HAP-1 (cell line): ENCODE measurements around the gene SPON1.
A peak's percentile ranks its signal among the peaks of the same experiment; 100 is the strongest.
"Not testable (repeated sequence)": the region's sequence is repeated elsewhere in the genome, so short reads cannot be mapped to it uniquely, and the experiment has no call there.

Experiments
- DNase-seq, 2 experiments: peaks; one replicate each; pipeline ENCODE4 v3.0.0-alpha.2; 2016 to 2020; ENCODE audit warnings: low spot score in 2 of 2
- H3K27me3 ChIP-seq: fragments of 250-450 bp; sonication (Bioruptor Pico); 2 replicates; pipeline ENCODE4 v1.5.1; 2020; ENCODE audit warnings: low read depth, mild to moderate bottlenecking, moderate library complexity
- H3K36me3 ChIP-seq: fragments of 250-450 bp; sonication (Bioruptor Pico); replicated peaks from 2 replicates; pipeline ENCODE4 v1.5.1; 2020; ENCODE audit warnings: mild to moderate bottlenecking
- H3K4me1 ChIP-seq: fragments of 250-450 bp; sonication (Bioruptor Pico); 2 replicates; pipeline ENCODE4 v1.5.1; 2020; ENCODE audit warnings: mild to moderate bottlenecking
- H3K4me3 ChIP-seq: fragments of 250-450 bp; sonication (Bioruptor Pico); 2 replicates; pipeline ENCODE4 v1.5.1; 2020; ENCODE audit warnings: mild to moderate bottlenecking, moderate library complexity
- H3K9me3 ChIP-seq: fragments of 250-450 bp; sonication (Bioruptor Pico); 2 replicates; pipeline ENCODE4 v1.5.1; 2020; ENCODE audit warnings: mild to moderate bottlenecking, moderate library complexity
- in situ Hi-C: fragments of 300-500 bp; cut with MboI; formaldehyde crosslinking; loops from 3 replicates; pipeline ENCODE4 v1.14.3; 2020; ENCODE audit warnings: low sequenced_read_pairs, inconsistent platforms, mixed read lengths

The SPON1 gene

DNA sequence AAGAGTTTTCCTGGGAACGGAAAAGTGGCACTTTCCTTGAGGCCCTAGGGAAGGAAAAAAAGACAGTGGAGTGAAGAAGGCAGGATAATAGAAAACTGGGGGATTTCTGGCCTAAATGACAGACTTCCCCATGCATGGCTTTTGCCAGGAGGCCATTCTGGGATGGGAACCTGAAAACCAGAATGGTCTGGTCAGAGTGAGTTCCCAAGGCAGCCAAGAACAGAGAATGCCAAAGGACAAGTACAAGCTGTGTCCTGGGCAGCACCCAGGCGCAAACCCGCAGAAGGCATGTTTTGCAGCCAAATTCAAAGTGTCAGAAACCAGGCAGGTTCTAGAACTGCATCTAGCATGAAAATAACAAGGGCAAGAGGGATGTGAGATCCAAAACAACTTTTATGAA, 162.4 kb downstream of the SPON1 start:
- DNase-seq: no peak
- in situ Hi-C loops: no loop called here

DNA sequence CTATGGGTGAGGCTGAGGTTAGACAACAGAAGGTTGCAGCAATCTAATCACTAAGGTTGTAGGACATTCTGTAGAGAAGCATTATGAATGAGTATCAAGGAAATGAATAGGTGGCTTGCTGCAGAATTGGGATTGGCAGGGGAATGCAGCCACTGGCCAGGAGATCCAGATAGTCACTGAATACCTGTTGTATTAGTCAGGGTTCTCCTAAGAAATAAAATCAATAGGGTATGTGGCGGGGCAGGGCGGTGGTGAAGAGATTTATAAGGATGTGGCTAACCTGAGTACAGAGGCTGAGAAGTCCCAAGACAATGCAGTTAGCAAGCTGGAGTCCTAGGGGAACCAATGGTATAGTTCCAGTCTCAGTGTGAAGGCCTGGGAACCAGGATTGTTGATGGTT, 163.0 kb downstream of the SPON1 start:
- in situ Hi-C loops: no loop called here
- no peak for DNase-seq
- no peaks in the 10 kb centered on the region for H3K4me1 ChIP-seq
- H3K9me3 ChIP-seq: no peaks in the 10 kb centered on the region
- H3K36me3 ChIP-seq: no peaks in the 10 kb centered on the region
- H3K27me3 ChIP-seq: no peaks in the 10 kb centered on the region
- H3K4me3 ChIP-seq: no peak overlapping the region

More for the DNA sequence above, 162.4 kb downstream of the SPON1 start:
- Histone ChIP-seq H3K36me3 (no peaks in the 10 kb centered on the region), H3K27me3 (no peaks in the 10 kb centered on the region), H3K4me3 (no peak overlapping the region), H3K9me3 (no peaks in the 10 kb centered on the region), H3K4me1 (no peaks in the 10 kb centered on the region)

DNA sequence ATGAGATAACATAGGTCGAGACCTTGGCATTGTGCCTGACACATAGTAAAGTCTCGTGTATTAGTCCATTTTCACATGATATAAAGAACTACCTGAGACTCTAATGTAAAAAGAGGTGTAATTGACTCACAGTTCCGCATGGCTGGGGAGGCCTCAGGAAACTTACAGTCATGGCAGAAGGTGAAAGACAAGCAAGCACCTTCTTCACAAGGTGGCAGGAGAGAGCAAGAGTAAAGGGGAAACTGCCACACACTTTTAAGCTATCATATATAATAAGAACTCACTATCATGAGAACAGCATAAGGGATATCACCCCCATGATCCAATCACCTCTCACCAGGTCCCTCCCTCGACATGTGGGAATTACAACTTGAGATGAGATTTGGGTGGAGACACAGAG, 165.2 kb downstream of the SPON1 start:
- Histone ChIP-seq H3K4me1 (no peaks in the 10 kb centered on the region), H3K36me3 (no peaks in the 10 kb centered on the region), H3K27me3 (peaks cover 4% of the 10 kb centered on the region; the same call in 1 of the 2 replicates), H3K4me3 (no peak overlapping the region), H3K9me3 (no peaks in the 10 kb centered on the region)
- DNase-seq: no peak
- in situ Hi-C loops: no loop called here

DNA sequence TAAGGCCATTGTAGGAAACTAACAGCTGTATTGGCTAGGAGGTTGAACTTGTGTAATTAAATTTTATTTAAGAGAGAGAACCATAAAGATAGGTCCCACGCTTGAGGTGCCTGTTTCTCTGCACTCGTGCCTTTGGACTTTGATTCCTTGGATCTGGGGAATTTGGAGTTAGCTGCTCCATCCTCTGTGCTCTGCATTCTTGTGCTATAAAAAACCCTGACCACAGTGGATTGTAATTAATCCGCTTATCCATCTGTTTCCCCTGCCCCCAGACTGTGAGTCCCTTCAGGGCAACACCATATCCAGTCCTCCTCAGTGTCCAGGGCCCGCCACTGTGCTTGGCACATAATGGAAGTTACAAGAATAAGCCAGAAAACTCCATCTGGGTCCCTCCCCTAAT, 169.8 kb downstream of the SPON1 start:
- H3K4me1 ChIP-seq: no peaks in the 10 kb centered on the region

DNA sequence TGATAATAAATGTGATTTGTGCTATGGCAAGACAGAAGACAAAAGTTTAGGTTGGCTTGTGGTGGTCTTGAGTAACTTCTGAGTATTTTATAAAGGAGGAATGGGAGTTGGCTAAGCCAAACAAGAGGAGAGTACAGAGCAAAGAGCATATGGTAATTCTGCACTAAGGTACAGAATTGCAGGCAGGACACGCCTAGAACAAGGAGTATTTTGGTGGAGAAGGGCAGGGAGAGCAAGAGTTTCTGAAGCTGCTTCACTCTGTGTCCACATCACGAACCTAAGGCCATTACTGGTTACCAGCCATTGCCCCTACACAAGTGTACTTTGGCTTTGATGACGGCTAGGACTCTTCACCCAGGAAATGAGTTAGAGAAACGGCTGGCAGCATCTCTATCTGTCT, 170.9 kb downstream of the SPON1 start:
- Histone ChIP-seq H3K4me1 (no peaks in the 10 kb centered on the region), H3K4me3 (no peak overlapping the region), H3K9me3 (no peaks in the 10 kb centered on the region), H3K27me3 (peaks cover 6% of the 10 kb centered on the region; the same call in 1 of the 2 replicates), H3K36me3 (no peaks in the 10 kb centered on the region)
- in situ Hi-C loops: no loop called here
- DNase-seq: no peak

More for the DNA sequence above, 169.8 kb downstream of the SPON1 start:
- H3K4me3 ChIP-seq: no peak overlapping the region
- no peak for DNase-seq
- no peaks in the 10 kb centered on the region for H3K9me3 ChIP-seq
- in situ Hi-C loops: no loop called here
- H3K27me3 ChIP-seq: peaks cover 6% of the 10 kb centered on the region; the same call in 1 of the 2 replicates
- no peaks in the 10 kb centered on the region for H3K36me3 ChIP-seq

DNA sequence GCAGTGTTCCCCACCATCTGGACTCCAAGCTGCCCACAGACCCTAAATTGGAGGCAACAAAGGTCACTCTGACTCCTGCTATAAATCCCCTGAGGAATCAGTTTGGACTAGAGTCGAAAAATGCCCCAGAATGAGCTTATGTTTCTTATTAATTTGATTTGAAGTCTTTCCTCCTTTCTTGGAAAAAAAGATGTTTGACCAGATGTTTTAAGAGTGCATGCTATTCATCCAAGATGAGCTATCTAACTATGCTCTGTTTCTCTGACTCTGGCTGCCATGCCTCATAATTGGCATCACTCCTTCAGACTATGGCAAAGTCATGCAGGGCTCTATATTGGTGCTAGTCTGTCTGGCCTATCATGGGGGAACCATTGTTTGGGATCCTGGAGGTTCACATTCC, 174.0 kb downstream of the SPON1 start:
- H3K36me3 ChIP-seq: no peaks in the 10 kb centered on the region
- H3K4me1 ChIP-seq: no peaks in the 10 kb centered on the region
- peaks cover 6% of the 10 kb centered on the region; the same call in 1 of the 2 replicates for H3K27me3 ChIP-seq
- in situ Hi-C loops: no loop called here
- no peaks in the 10 kb centered on the region for H3K9me3 ChIP-seq
- H3K4me3 ChIP-seq: no peak overlapping the region
- no peak for DNase-seq

DNA sequence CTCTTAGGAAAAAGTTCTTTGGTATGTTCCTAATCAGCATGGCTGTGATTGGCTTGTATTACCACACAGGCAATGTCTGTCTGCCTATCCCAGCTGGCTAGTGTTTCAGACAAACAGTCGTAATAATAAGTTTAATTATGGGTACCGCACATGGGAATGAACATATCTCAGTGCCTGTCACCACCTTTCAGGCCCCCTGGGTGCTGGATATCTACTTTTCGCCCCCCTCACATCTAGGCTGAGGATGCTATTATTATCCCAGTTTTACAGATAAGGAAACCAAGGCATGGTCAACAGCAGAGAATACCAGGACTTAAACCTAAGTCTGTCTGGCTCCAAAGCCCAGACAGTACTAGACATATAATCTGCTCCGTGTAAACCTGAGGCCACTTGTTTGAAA, 174.8 kb downstream of the SPON1 start:
- no peaks in the 10 kb centered on the region for H3K36me3 ChIP-seq
- H3K9me3 ChIP-seq: no peaks in the 10 kb centered on the region
- H3K4me3 ChIP-seq: no peak overlapping the region
- no peaks in the 10 kb centered on the region for H3K4me1 ChIP-seq
- DNase-seq: no peak
- H3K27me3 ChIP-seq: peaks cover 3% of the 10 kb centered on the region; the same call in 1 of the 2 replicates
- in situ Hi-C loops: no loop called here

DNA sequence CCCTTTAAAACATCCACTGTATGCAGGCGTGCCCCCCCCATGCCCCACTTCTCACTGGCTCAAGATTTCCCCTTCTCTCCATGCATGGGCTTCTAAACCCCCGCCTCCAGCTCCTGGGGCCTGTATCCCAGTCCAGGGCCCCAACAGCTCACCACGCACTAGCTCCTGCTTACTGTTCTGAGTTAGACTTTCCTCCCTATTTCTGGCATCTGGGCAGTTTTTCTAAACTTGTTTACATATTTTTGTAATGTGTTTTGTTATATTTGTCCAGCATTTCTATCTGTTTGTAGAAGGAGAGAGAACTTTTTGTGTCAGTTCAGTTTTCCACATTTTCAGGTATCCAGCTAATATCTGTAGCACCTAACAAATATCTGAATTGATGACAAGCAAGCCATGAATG, 178.5 kb downstream of the SPON1 start:
- no peak for DNase-seq
- in situ Hi-C loops: no loop called here
- H3K27me3 ChIP-seq: peaks cover 3% of the 10 kb centered on the region; the same call in 1 of the 2 replicates

DNA sequence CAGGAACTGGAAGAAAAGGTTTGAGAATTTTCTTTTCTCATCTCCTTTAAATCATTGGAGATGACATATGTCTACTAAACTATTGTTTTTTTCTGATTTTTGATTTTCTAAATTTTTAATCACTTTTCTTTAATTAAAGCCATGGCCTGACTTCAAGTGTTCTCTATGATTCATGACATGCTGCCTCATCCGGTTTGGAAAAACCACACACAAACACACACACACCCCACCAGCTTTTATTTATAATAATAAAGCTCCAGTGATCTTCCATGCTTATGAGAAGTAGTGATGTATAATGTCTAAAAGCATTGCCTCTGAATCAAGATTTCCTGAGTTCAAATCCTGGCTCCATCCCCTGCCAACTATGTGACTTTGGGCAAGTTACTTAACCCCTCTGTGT, 179.2 kb downstream of the SPON1 start:
- H3K9me3 ChIP-seq: no peaks in the 10 kb centered on the region
- no peaks in the 10 kb centered on the region for H3K36me3 ChIP-seq
- H3K4me1 ChIP-seq: no peaks in the 10 kb centered on the region
- peaks cover 3% of the 10 kb centered on the region; the same call in 1 of the 2 replicates for H3K27me3 ChIP-seq
- in situ Hi-C loops: no loop called here
- no peak overlapping the region for H3K4me3 ChIP-seq
- DNase-seq: no peak

More for the DNA sequence above, 178.5 kb downstream of the SPON1 start:
- Histone ChIP-seq H3K36me3 (no peaks in the 10 kb centered on the region), H3K9me3 (no peaks in the 10 kb centered on the region), H3K4me1 (no peaks in the 10 kb centered on the region), H3K4me3 (no peak overlapping the region)

DNA sequence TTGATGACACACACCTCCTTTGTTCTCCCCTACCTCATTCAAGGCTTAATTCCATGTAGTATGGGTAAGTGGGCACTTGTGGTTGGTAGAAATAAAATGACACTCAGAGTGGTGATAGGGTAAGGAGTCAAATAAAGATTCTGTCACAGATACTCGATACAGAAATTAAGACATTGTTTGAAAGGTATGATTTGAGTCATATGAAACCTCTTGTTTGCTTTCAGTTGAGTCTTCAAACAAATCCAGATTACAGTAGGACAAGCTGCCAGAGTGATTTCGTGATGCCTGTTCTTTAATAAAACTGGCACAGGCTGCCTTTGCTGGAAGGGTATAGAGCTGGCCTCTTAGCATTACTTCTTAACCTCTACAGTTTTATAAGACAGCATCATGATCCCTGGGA, 182.4 kb downstream of the SPON1 start:
- Histone ChIP-seq H3K4me3 (no peak overlapping the region), H3K9me3 (no peaks in the 10 kb centered on the region), H3K4me1 (no peaks in the 10 kb centered on the region), H3K27me3 (peaks cover 3% of the 10 kb centered on the region; the same call in 1 of the 2 replicates), H3K36me3 (no peaks in the 10 kb centered on the region)
- no peak for DNase-seq
- in situ Hi-C loops: no loop called here

DNA sequence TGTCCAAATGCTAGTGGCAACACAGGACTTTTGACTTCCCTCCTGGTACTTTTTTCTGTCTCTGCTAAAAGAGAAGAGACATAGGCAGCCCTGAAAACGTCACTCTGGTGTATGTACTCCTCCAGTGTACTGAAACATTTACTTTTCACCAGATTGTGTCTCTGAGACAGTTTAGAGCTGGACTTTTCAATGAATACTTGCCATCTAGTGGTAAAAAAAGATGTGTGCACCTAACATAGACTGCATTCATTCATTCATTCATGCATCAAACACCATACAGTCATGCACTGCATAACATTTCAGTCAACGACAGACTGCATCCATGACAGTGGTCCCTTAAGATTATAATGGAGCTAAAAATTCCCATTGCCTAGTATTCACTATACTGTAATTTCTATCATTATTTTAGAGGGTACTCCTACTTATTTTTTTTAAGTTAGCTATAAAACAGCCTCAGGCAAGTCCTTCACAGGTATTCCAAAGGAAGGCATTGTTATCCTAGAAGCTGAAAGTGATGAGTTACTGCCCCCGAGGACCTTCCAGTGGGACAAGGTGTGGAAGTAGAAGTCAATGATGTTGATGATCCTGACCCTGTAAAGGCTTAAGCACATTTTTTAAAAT, 186.2 kb downstream of the SPON1 start:
- Histone ChIP-seq H3K9me3 (no peaks in the 10 kb centered on the region), H3K36me3 (no peaks in the 10 kb centered on the region), H3K27me3 (peaks cover 3% of the 10 kb centered on the region; the same call in 1 of the 2 replicates), H3K4me1 (no peaks in the 10 kb centered on the region), H3K4me3 (no peak overlapping the region)
- DNase-seq: peak in 1 of 2 experiments; percentile 5
- in situ Hi-C loops: no loop called here

DNA sequence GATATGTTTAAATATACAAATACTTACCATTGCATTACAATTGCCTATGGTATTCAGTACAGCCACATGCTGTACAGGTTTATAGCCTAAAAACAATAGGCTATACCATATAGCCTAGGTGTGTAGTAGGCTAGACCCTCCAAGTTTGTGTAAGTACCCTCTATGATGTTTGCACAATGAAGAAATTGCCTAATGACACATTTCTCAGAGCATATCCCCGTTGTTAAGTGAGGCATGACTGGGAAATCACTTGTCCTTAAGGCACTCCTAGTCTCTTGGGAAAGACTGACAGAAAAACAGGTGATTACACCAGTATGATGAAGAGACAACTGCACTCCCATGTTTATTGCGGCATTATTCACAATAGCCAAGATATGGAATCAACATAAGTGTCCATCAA, 187.2 kb downstream of the SPON1 start:
- no peak for DNase-seq
- H3K36me3 ChIP-seq: no peaks in the 10 kb centered on the region
- no peak overlapping the region for H3K4me3 ChIP-seq
- in situ Hi-C loops: no loop called here
- peaks cover 3% of the 10 kb centered on the region; the same call in 1 of the 2 replicates for H3K27me3 ChIP-seq
- no peaks in the 10 kb centered on the region for H3K9me3 ChIP-seq
- H3K4me1 ChIP-seq: no peaks in the 10 kb centered on the region

DNA sequence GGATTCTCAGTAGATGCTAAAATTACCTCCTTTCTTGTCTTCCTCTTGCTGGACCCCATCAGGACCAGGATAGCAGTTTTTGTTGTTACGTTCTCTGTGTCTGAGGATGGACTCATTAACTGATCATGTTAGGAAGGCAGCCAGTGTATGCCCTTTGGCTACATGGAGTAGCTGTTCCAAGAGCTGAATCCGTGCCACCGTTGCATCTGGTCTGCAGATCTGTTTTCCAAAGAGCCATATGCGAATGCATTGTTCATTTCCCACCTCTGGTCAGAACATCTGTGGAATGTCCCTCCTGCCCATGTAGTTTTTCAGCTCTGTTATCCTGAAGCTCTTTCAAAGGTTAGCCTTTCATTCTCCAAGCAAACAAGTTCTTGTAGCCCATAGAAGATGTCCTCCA, 188.4 kb downstream of the SPON1 start:
- Histone ChIP-seq H3K27me3 (no peaks in the 10 kb centered on the region), H3K4me1 (no peaks in the 10 kb centered on the region), H3K9me3 (no peaks in the 10 kb centered on the region), H3K36me3 (no peaks in the 10 kb centered on the region), H3K4me3 (no peak overlapping the region)
- in situ Hi-C loops: no loop called here
- DNase-seq: no peak

DNA sequence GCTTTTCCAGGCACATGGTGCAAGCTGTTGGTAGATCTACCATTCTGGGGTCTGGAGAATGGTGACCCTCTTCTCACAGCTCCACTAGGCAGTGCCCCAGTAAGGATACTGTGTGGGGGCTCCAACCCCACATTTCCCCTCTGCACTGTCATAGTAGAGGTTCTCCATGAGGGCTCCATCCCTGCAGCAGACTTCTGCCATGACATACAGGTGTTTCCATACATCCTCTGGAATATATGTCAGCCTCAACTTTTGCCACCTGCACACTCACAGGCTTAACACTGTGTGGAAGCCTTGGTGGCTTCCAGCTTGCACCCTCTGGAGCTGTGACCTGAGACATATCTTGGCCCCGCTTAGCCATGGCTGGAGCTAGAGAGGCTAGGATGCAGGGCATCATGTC, 191.6 kb downstream of the SPON1 start:
- H3K4me3 ChIP-seq, in situ Hi-C loops, H3K27me3 ChIP-seq, H3K4me1 ChIP-seq, DNase-seq, H3K9me3 ChIP-seq, H3K36me3 ChIP-seq: not testable (repeated sequence)

DNA sequence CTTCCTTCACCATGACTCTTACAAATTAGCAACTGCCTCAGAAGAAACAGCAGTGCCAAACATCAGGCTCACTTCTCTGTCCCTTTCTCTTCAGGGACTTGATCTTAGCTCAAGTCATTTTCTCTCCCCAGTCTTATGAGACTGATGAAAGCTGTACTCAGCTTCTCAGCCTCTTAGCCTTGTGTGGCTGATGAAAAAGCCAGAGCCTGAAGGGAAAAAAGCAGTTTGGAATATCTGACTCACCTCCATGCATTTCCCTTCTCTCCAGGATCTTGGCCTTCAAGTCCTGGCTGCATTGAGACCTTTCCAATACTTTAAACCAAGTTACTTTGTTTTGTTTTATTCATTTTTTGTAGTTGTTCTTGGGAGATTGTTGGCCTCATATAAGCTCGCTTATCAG, 195.9 kb downstream of the SPON1 start:
- in situ Hi-C loops: no loop called here
- no peak overlapping the region for H3K4me3 ChIP-seq
- no peaks in the 10 kb centered on the region for H3K36me3 ChIP-seq
- no peaks in the 10 kb centered on the region for H3K27me3 ChIP-seq
- H3K9me3 ChIP-seq: no peaks in the 10 kb centered on the region
- no peak for DNase-seq
- no peaks in the 10 kb centered on the region for H3K4me1 ChIP-seq
